Measurements from ENCODE around the gene VEPH1. TPM values are rescaled to one million over a fixed set of nuclear protein-coding genes. Genes with fewer than 3 reads are reported as not detected.

Gene VEPH1
- total RNA-seq, 4 donors from 2014 or later, result 0.30 to 6.1 (median 0.76) TPM

GRCh38 chr3:157279237-157279636 lies 224.0 kb downstream of the VEPH1 start:
- WGBS, 2 donors, result 91 to 96% methylated on average over 1 of the region's 1 CpG
- no peak for DNase-seq (ENCODE audit: low spot score in 2 of 2)
- TF ChIP-seq POLR2A (IDR thresholded peaks at IDR 0.05) (no peak), CTCF (IDR thresholded peaks at IDR 0.05) (no peak), EP300 (IDR thresholded peaks at IDR 0.05) (no peak)
- Histone ChIP-seq H3K27ac (no peak overlapping the region), H3K4me3 (no peak overlapping the region), H3K36me3 (no peaks in the 10 kb centered on the region), H3K27me3 (no peaks in the 10 kb centered on the region), H3K9me3 (no peaks in the 10 kb centered on the region), H3K4me1 (peaks cover 0 to 23% (median 5%) of the 10 kb centered on the region in 4 donors)

GRCh38 chr3:157276801-157277200 lies 226.4 kb downstream of the VEPH1 start:
- H3K27me3 ChIP-seq, result no peaks in the 10 kb centered on the region

GRCh38 chr3:157275832-157276231 lies 227.4 kb downstream of the VEPH1 start:
- Histone ChIP-seq H3K27ac (no peak overlapping the region), H3K27me3 (no peaks in the 10 kb centered on the region), H3K9me3 (no peaks in the 10 kb centered on the region), H3K4me3 (no peak overlapping the region), H3K4me1 (peaks cover 0 to 5% (median 2%) of the 10 kb centered on the region in 4 donors), H3K36me3 (no peaks in the 10 kb centered on the region)
- WGBS, 2 donors, result 57 to 63% methylated on average over 2 of the region's 2 CpGs
- TF ChIP-seq CTCF (IDR thresholded peaks at IDR 0.05), result no peak
- TF ChIP-seq EP300 (IDR thresholded peaks at IDR 0.05), result no peak
- no peak for TF ChIP-seq POLR2A (IDR thresholded peaks at IDR 0.05)
- no peak for DNase-seq (ENCODE audit: low spot score in 2 of 2)

More at GRCh38 chr3:157276801-157277200, 226.4 kb downstream of the VEPH1 start:
- no peak overlapping the region for H3K27ac ChIP-seq
- no peak for DNase-seq (ENCODE audit: low spot score in 2 of 2)
- peaks cover 0 to 7% (median 2%) of the 10 kb centered on the region in 4 donors for H3K4me1 ChIP-seq
- no peaks in the 10 kb centered on the region for H3K36me3 ChIP-seq
- no peaks in the 10 kb centered on the region for H3K9me3 ChIP-seq
- TF ChIP-seq CTCF (IDR thresholded peaks at IDR 0.05) (no peak), EP300 (IDR thresholded peaks at IDR 0.05) (no peak), POLR2A (IDR thresholded peaks at IDR 0.05) (no peak)
- WGBS, 2 donors, result 72 to 89% methylated on average over 3 of the region's 3 CpGs
- H3K4me3 ChIP-seq, result no peak overlapping the region

GRCh38 chr3:157274644-157275137 lies 228.5 kb downstream of the VEPH1 start:
- Histone ChIP-seq H3K9me3 (no peaks in the 10 kb centered on the region), H3K4me1 (no peaks in the 10 kb centered on the region), H3K27ac (no peak overlapping the region), H3K4me3 (no peak overlapping the region), H3K27me3 (no peaks in the 10 kb centered on the region), H3K36me3 (no peaks in the 10 kb centered on the region)
- WGBS, 2 donors, result 37 to 46% methylated on average over 2 of the region's 2 CpGs
- no peak for TF ChIP-seq CTCF (IDR thresholded peaks at IDR 0.05)
- DNase-seq (ENCODE audit: low spot score in 2 of 2), result no peak

GRCh38 chr3:157271283-157271882 lies 231.8 kb downstream of the VEPH1 start:
- H3K9me3 ChIP-seq, result no peaks in the 10 kb centered on the region
- 89 to 90% methylated on average over 8 of the region's 8 CpGs for WGBS, 2 donors
- no peak overlapping the region for H3K4me3 ChIP-seq
- no peaks in the 10 kb centered on the region for H3K36me3 ChIP-seq
- H3K27ac ChIP-seq, result no peak overlapping the region
- no peak for DNase-seq (ENCODE audit: low spot score in 2 of 2)
- no peak for TF ChIP-seq POLR2A (IDR thresholded peaks at IDR 0.05)
- H3K27me3 ChIP-seq, result no peaks in the 10 kb centered on the region
- no peaks in the 10 kb centered on the region for H3K4me1 ChIP-seq

Data from tibial nerve (tissue), 4 donors.